HL-60 (cell line): ENCODE measurements around the gene RAB1A.

Experiments
- CTCF ChIP-seq: IDR thresholded peaks from one replicate; pipeline ENCODE4 v1.5.1; 2011; ENCODE audit warnings: low read length, control low read depth, inconsistent platforms; ENCODE audit not compliant: insufficient read depth
- GABPA ChIP-seq: IDR thresholded peaks from 2 replicates; pipeline ENCODE4 v1.6.1; 2012; ENCODE audit warnings: low read depth
- POLR2AphosphoS5 ChIP-seq: IDR thresholded peaks from 2 replicates; pipeline ENCODE4 v1.6.1; 2012; ENCODE audit warnings: low read depth
- REST ChIP-seq: IDR thresholded peaks from 2 replicates; pipeline ENCODE4 v1.6.1; 2012; ENCODE audit warnings: low read depth; ENCODE audit not compliant: insufficient replicate concordance

- no peak for TF ChIP-seq POLR2AphosphoS5
- no peak for TF ChIP-seq GABPA
- no peak for TF ChIP-seq CTCF
- TF ChIP-seq REST = no peak
These were observed 35.7 kb upstream of the RAB1A start for GRCh38 chr2:65165558-65165957.
